ENCODE measurements around the gene GRIN3A.

DNA sequence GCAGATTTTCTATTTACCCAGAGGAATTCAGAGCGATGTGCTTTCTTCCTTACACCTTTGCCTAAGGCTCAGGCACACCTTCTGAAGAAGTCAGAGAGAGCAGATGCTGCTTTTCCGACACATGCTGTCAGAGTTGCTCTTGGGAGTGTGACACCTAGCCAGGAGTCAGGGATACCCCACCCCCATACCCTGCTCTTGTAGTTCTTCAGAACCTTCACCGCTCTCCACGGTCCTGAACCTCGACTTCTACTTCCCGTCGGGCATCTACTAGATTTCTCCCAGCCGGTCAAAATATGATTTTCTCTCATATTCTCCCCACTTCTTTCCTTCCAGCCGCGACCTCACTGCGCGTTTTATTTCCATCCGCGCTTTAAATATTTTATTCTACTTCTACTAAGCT, 1.7 kb downstream of the GRIN3A start:
- TF ChIP-seq POLR2A (IDR thresholded peaks at IDR 0.05) (no peak), CTCF (IDR thresholded peaks at IDR 0.05) (no peak)
